SK-N-SH treated with all-trans-retinoic acid at 6 μM for 48 hours (cell line): ENCODE results near the gene PPP1CC.

Source experiments
- ATAC-seq: fragments of 200-7000 bp; cut with Tn5 transposase; 3 replicates; pipeline ENCODE4 v1.9.1; 2020; ENCODE audit warnings: mild to moderate bottlenecking, moderate library complexity
- ARNTL ChIP-seq: fragments of 450-650 bp; formaldehyde crosslinking; IDR thresholded peaks from 2 replicates; pipeline ENCODE4 v1.5.0; 2020; ENCODE audit warnings: low read depth, mild to moderate bottlenecking, moderate library complexity, borderline replicate concordance
- BACH2 ChIP-seq: fragments of 250-450 bp; sonication (Bioruptor Pico); IDR thresholded peaks from 2 replicates; pipeline ENCODE4 v1.9.0; 2021; ENCODE audit warnings: mild to moderate bottlenecking, borderline replicate concordance
- CREB5 ChIP-seq: fragments of 250-450 bp; sonication (Bioruptor Pico); IDR thresholded peaks from 2 replicates; pipeline ENCODE4 v1.5.1; 2020; ENCODE audit warnings: low read depth, mild to moderate bottlenecking, moderate library complexity
- CSDC2 ChIP-seq: fragments of 250-450 bp; sonication (Bioruptor Pico); IDR thresholded peaks from 2 replicates; pipeline ENCODE4 v1.5.0; 2020; ENCODE audit warnings: mild to moderate bottlenecking, moderate library complexity
- CSRNP3 ChIP-seq: fragments of 250-450 bp; sonication (Bioruptor Pico); IDR thresholded peaks from 2 replicates; pipeline ENCODE4 v1.5.1; 2021; ENCODE audit warnings: mild to moderate bottlenecking, moderate library complexity
- ESRRG ChIP-seq: fragments of 250-450 bp; sonication (Bioruptor Pico); IDR thresholded peaks from 2 replicates; pipeline ENCODE4 v1.6.1; 2021; ENCODE audit warnings: mild to moderate bottlenecking
- GLIS3 ChIP-seq: fragments of 250-450 bp; sonication (Bioruptor Pico); IDR thresholded peaks from 2 replicates; pipeline ENCODE4 v1.5.0; 2020; ENCODE audit warnings: mild to moderate bottlenecking, moderate library complexity
- ISL1 ChIP-seq: fragments of 250-450 bp; sonication (Bioruptor Pico); IDR thresholded peaks from 2 replicates; pipeline ENCODE4 v2.1.2; 2022; ENCODE audit warnings: mild to moderate bottlenecking, moderate library complexity
- OSR1 ChIP-seq: fragments of 250-450 bp; sonication (Bioruptor Pico); IDR thresholded peaks from 2 replicates; pipeline ENCODE4 v1.8.0; 2022; ENCODE audit warnings: moderate library complexity, mild to moderate bottlenecking, inconsistent platforms
- POU6F1 ChIP-seq: fragments of 250-450 bp; sonication (Bioruptor Pico); IDR thresholded peaks from 2 replicates; pipeline ENCODE4 v1.8.0; 2021; ENCODE audit warnings: low read depth, mild to moderate bottlenecking, moderate library complexity, borderline replicate concordance
- PPARA ChIP-seq: fragments of 250-450 bp; sonication (Bioruptor Pico); IDR thresholded peaks from 2 replicates; pipeline ENCODE4 v1.5.0; 2020; ENCODE audit warnings: mild to moderate bottlenecking, borderline replicate concordance
- RARB ChIP-seq: fragments of 250-450 bp; sonication (Bioruptor Pico); IDR thresholded peaks from 2 replicates; pipeline ENCODE4 v1.8.0; 2021; ENCODE audit warnings: mild to moderate bottlenecking, moderate library complexity
- SNAI2 ChIP-seq: fragments of 250-450 bp; sonication (Bioruptor Pico); IDR thresholded peaks from 2 replicates; pipeline ENCODE4 v1.5.0; 2020; ENCODE audit warnings: mild to moderate bottlenecking, moderate library complexity
- TCF4 ChIP-seq: fragments of 250-450 bp; sonication (Bioruptor Pico); IDR thresholded peaks from 2 replicates; pipeline ENCODE4 v1.8.0; 2021; ENCODE audit warnings: mild to moderate bottlenecking, moderate library complexity, borderline replicate concordance
- TOX ChIP-seq: fragments of 250-450 bp; sonication (Bioruptor Pico); IDR thresholded peaks from 2 replicates; pipeline ENCODE4 v1.8.0; 2021; ENCODE audit warnings: mild to moderate bottlenecking, moderate library complexity, borderline replicate concordance
- TSHZ2 ChIP-seq: fragments of 250-450 bp; sonication (Bioruptor Pico); IDR thresholded peaks from 2 replicates; pipeline ENCODE4 v1.5.0; 2020; ENCODE audit warnings: mild to moderate bottlenecking, moderate library complexity
- ZC3H10 ChIP-seq: fragments of 250-450 bp; sonication (Bioruptor Pico); IDR thresholded peaks from 2 replicates; pipeline ENCODE4 v1.5.1; 2021; ENCODE audit warnings: mild to moderate bottlenecking, moderate library complexity
- ZFP3 ChIP-seq: fragments of 250-450 bp; sonication (Bioruptor Pico); IDR thresholded peaks from 2 replicates; pipeline ENCODE4 v1.5.0; 2020; ENCODE audit warnings: mild to moderate bottlenecking, moderate library complexity
- ZFP30 ChIP-seq: fragments of 450-650 bp; formaldehyde crosslinking; IDR thresholded peaks from 2 replicates; pipeline ENCODE4 v1.5.0; 2022; ENCODE audit warnings: mild to moderate bottlenecking, moderate library complexity
- ZNF565 ChIP-seq: fragments of 450-650 bp; formaldehyde crosslinking; conservative IDR thresholded peaks from 2 replicates; pipeline ENCODE4 v1.5.0; 2020; ENCODE audit warnings: low read depth, mild to moderate bottlenecking, moderate library complexity
- ZNF70 ChIP-seq: fragments of 450-650 bp; formaldehyde crosslinking; IDR thresholded peaks from 2 replicates; pipeline ENCODE4 v1.5.0; 2020; ENCODE audit warnings: mild to moderate bottlenecking, moderate library complexity
- ZNF8 ChIP-seq: fragments of 450-650 bp; formaldehyde crosslinking; IDR thresholded peaks from 2 replicates; pipeline ENCODE4 v1.5.0; 2020; ENCODE audit warnings: mild to moderate bottlenecking, moderate library complexity

The PPP1CC gene

DNA sequence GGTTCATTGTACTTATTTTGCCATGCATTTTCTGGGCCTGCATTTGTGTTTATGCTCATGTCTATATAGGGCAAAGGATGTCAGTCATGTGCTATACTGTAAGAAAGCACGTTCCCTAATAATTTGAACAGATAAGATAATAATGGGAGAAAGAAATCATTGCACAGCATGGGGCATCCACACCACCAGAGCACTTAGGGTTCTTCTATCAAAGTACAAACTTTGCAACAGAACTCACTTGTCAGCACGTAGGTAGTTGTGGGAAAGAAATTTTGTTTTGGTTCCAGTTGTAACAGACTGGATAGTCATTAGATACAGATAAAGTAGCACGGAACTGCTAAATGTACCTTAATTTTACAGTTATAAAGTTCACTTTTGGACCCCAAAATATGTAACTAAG, 10.1 kb downstream of the PPP1CC start:
- no peak for TF ChIP-seq ZNF8 (CRISPR knock-in tag)
- no peak for TF ChIP-seq OSR1
- TF ChIP-seq POU6F1 (CRISPR knock-in tag) = no peak
- TF ChIP-seq TCF4 = no peak
- no peak for TF ChIP-seq ARNTL (CRISPR knock-in tag)
- TF ChIP-seq ZNF70 (CRISPR knock-in tag) = no peak
- TF ChIP-seq SNAI2 (CRISPR knock-in tag) = no peak
- TF ChIP-seq CSDC2 (CRISPR knock-in tag) = no peak
- no peak for TF ChIP-seq ISL1
- TF ChIP-seq ZFP3 (CRISPR knock-in tag) = no peak
- no peak for TF ChIP-seq CSRNP3 (CRISPR knock-in tag)
- TF ChIP-seq TOX (CRISPR knock-in tag) = no peak
- no peak for TF ChIP-seq RARB (CRISPR knock-in tag)
- no peak for TF ChIP-seq GLIS3 (CRISPR knock-in tag)
- TF ChIP-seq CREB5 = no peak
- TF ChIP-seq ZNF565 (CRISPR knock-in tag) = no peak
- no peak for TF ChIP-seq TSHZ2 (CRISPR knock-in tag)
- ATAC-seq = no peak

DNA sequence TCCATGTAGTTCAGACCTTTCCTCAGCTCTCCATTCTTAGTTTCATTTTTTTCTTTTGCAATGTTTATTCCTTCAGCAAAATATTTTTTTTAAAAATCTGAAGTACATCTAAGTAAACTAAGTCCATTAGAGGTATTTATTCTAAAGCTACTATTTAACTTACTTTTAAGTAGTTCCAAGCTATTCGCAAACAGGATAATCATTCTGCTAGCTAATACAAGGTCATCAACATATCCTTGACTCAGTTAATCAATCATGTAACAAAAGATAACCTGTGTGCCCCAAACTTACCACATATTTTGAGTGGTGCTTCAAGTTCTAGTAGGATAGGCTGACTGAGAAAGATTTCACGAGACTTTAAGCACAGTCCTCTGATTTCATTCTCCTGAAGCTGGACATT, 11.2 kb downstream of the PPP1CC start:
- ATAC-seq = no peak
- no peak for TF ChIP-seq PPARA (CRISPR knock-in tag)
- no peak for TF ChIP-seq BACH2
- no peak for TF ChIP-seq ZNF70 (CRISPR knock-in tag)
- TF ChIP-seq OSR1 = no peak
- TF ChIP-seq CREB5 = no peak
- no peak for TF ChIP-seq CSRNP3 (CRISPR knock-in tag)
- TF ChIP-seq ZFP30 = no peak
- no peak for TF ChIP-seq ZC3H10 (CRISPR knock-in tag)
- TF ChIP-seq RARB (CRISPR knock-in tag) = no peak
- no peak for TF ChIP-seq POU6F1 (CRISPR knock-in tag)
- TF ChIP-seq ARNTL (CRISPR knock-in tag) = no peak
- TF ChIP-seq SNAI2 (CRISPR knock-in tag) = no peak
- TF ChIP-seq TSHZ2 (CRISPR knock-in tag) = no peak
- no peak for TF ChIP-seq ISL1
- TF ChIP-seq ESRRG = no peak
- TF ChIP-seq ZNF8 (CRISPR knock-in tag) = no peak
- no peak for TF ChIP-seq CSDC2 (CRISPR knock-in tag)
- TF ChIP-seq TOX (CRISPR knock-in tag) = no peak
- no peak for TF ChIP-seq ZNF565 (CRISPR knock-in tag)
